Cardiac atrium fibroblast (primary cell): ENCODE measurements around the gene ARHGEF19. TPM values are rescaled to one million over a fixed set of nuclear protein-coding genes. Genes with fewer than 3 reads are reported as not detected.

Source experiments
- total RNA-seq: library from RNA; depleted of rRNA; stranded (reverse); fragments of >200 nt; gene quantifications from 2 replicates; pipeline ENCODE4 v1.2.3, GENCODE V29; 2015

ARHGEF19 gene
- total RNA-seq, result 4.5 and 11.4 TPM in 2 replicates

DNA sequence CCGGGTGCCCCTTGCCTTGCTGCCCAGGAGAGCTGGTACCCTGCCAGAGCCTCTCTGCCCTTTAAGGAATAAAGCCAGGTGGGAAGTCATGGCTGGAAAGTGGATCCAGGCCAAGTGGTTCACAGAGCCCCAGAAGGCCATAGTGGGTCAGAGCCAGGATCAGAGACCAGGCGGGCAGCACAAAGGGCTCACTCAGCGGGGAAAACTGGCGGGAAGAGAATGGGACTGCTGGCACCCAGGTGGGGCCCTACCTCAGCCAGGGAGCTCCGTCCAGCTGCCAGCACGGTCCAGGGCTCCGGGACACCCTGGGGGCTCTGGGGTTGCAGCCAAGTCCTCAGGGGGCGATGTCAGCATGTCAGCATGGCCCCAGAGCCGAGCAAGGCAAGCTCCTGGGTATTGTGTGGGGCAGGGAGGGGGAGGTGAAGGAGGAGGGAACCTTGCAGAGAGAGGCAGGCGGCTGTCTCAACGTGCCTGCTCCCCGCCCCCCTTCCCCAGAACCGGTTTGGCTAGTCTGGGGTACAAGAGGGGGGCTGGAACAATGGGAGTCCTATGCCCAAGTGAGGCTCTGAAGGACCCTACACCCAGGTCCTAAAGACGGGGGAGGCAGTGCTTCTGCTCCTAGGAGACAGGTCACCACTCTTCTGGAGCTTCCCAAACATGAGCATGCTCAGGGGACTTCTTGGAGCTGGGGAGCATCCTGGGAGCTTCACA is at the start of gene ARHGEF19:
TSS of gene ARHGEF19 (minus strand) at position 402 of the 711 bp plus-strand sequence. CDS start 3,598 bp downstream, outside the sequence.

DNA sequence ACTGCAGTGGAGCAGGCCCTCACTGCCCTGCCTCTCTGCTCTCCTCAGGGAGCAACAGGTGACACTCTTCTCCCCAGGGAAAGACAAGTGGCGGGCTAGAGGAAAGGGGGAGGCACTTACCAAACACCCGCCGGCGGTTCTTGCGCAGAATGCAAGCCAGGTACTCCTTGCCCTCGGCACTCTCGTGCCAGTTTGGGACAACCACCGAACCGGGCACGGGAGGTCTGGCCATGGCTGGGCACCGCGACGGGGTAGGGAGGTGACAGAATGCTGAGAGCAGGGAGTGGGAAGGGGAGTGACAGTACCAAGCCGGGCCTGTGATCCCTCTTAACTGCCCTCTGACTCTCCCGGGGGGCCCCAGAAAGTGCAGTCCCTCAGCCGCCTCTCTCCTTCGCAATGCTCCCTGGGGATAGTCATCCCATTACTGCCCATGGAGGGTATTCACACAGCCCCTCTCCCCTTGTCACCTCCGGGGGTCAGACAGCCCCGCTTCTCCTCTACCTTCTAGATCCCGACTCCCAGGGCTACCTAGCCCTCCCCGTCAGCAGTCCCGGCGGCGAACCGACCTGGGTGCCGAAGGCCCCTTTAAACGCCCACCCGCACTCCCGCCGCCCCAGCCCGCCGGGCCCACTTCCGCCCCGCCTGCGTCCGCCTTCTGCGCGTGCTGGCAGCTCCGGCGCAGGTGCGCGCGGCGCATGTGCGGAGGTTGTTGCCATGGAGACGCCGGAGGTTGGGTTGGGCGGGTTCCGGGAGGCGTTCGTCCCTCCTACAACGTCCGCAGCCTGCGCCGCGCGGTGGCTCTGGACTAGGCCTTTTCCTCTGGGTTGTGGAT is 24.3 kb upstream of the ARHGEF19 start, which contains the start of gene CPLANE2:
TSS of gene CPLANE2 (minus strand) at position 673 of the 832 bp plus-strand sequence. CDS start at position 232, 441 bp downstream.

DNA sequence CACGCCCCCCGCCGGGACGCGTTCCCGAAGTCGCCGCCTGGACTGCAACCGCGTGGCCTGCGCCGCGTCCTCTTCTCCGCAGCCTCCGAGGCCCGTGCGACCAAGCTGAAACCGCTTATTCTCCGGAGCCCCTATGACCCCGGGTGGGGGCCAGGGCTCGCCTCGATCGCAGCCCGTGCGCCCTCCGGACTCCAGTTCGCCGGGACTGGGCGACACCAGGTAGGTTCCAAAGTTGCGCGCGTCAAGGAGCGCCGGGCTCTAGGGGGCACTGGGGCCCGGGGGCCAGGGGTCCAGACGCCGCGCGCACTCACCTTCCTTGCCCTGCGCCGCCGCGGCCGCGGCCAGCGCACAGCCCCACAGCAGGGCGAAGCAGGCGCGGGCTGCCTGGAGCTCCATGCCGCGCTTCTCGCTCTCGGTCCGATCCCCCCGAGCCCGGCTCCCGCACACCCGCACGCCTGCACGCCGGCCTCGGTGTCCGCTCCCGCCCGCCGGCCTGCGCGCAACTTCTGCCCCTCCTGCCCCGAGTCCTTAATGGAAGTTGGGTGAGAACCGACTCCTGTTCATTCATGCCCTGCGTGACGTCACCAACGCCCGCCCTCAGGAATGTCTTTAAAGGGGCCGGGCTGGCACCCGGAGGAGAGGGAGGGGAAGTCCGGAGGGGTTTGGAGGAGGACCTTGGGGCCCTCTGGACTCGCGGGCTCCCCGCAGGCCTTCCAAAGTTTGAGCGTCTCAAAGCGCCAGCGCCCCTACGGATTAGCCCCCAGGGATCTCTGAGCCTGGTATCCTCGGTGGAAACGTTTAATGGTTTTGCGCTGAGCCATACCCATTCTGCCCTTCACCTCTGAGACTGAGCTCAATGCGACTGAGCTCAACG is 56.7 kb downstream of the ARHGEF19 start, which contains the start of gene EPHA2:
TSS of gene EPHA2 (minus strand) at position 533 of the 874 bp plus-strand sequence. CDS start at position 396, 137 bp downstream.

Other genes starting within 250 kb of the ARHGEF19 start
- gene ZBTB17, start 236.6 kb downstream of the ARHGEF19 start, total RNA-seq, result 13.7 and 16.5 TPM in 2 replicates
- not detected in 2 replicates for gene SRARP, start 208.4 kb downstream of the ARHGEF19 start, total RNA-seq
- gene HSPB7, start 194.6 kb downstream of the ARHGEF19 start, total RNA-seq, result 0.81 and 5.2 TPM in 2 replicates
- not detected in 2 replicates for gene CLCNKA, start 190.6 kb downstream of the ARHGEF19 start, total RNA-seq
- under 0.01 TPM in 1 of 2 replicates, not detected in the other for gene CLCNKB, start 168.9 kb downstream of the ARHGEF19 start, total RNA-seq
- not detected in 2 replicates for gene FAM131C, start 139.0 kb downstream of the ARHGEF19 start, total RNA-seq
- 16.4 and 25.1 TPM in 2 replicates for gene EPHA2, start 56.6 kb downstream of the ARHGEF19 start, total RNA-seq
- gene CPLANE2, start 24.5 kb upstream of the ARHGEF19 start, total RNA-seq, result 1.1 and 2.3 TPM in 2 replicates
- 9.4 and 20.6 TPM in 2 replicates for gene FBXO42, start 139.8 kb upstream of the ARHGEF19 start, total RNA-seq
- 54.2 and 60.6 TPM in 2 replicates for gene SZRD1, start 154.6 kb upstream of the ARHGEF19 start, total RNA-seq
- not detected in 2 replicates for gene SPATA21, start 224.8 kb upstream of the ARHGEF19 start, total RNA-seq
- 83.8 and 84.6 TPM in 2 replicates for gene NECAP2, start 228.1 kb upstream of the ARHGEF19 start, total RNA-seq